GM12878 (cell line): ENCODE measurements around the gene SERPINE2. TPM values are rescaled to one million over a fixed set of nuclear protein-coding genes. Genes with fewer than 3 reads are reported as not detected.

Experiments used
- ATAC-seq: fragments of 200-7000 bp; cut with Tn5 transposase; 3 replicates; pipeline ENCODE4 v1.9.1; 2020; ENCODE audit warnings: mild to moderate bottlenecking, moderate library complexity
- BruUV-seq: library from RNA; stranded (reverse); fragments of 400-500 nt; replicated peaks from 2 replicates; lab custom pipeline; 2021; lab: Mats Ljungman, UMichigan
- CTCF ChIA-PET: fragments of 300-600 bp; sonication (Branson Sonifier 250); formaldehyde crosslinking; extraction: SDS; loops from one replicate; lab custom pipeline; 2021; ENCODE audit warnings: inconsistent platforms; lab: Yijun Ruan, JAX
- POLR2A ChIA-PET: fragments of 350-600 bp; formaldehyde crosslinking; extraction: SDS; loops from one replicate; lab custom pipeline; 2021; ENCODE audit warnings: inconsistent platforms; lab: Charles Lee
- RAD21 ChIA-PET: fragments of 300-600 bp; sonication (Branson Sonifier 250); formaldehyde crosslinking; loops from one replicate; lab custom pipeline; 2023; ENCODE audit warnings: antibody characterized with exemption; ENCODE audit not compliant: unreplicated experiment; lab: Charles Lee
- SMC1A ChIA-PET: fragments of 300-600 bp; sonication (Branson Sonifier 250); formaldehyde crosslinking; loops from one replicate; lab custom pipeline; 2023; ENCODE audit not compliant: unreplicated experiment, uncharacterized antibody; lab: Charles Lee
- DNase-seq: peaks from one replicate; pipeline ENCODE4 v3.0.0-alpha.2; 2011; ENCODE audit warnings: low read depth, low spot score
- FAIRE-seq: peaks from 3 replicates; lab custom pipeline; 2011; peaks lifted over from hg19 to GRCh38; lab: Jason Lieb, UNC
- H2AFZ ChIP-seq: 2 replicates; pipeline ENCODE4 v1.6.0; 2011; ENCODE audit warnings: low read depth, low read length, control low read depth; ENCODE audit not compliant: control insufficient read depth
- H3K27ac ChIP-seq: 2 replicates; pipeline ENCODE4 v1.5.1; 2011; ENCODE audit warnings: control low read depth; ENCODE audit not compliant: control insufficient read depth, insufficient read depth
- H3K27me3 ChIP-seq, 2 experiments: replicated peaks in 1 of 2; 2 replicates each; pipeline versions ENCODE4 v1.6.0 to v1.6.1; 2011; ENCODE audit warnings: low read length in 1 of 2; ENCODE audit not compliant: control insufficient read depth in 2 of 2, insufficient read depth in 2 of 2
- H3K36me3 ChIP-seq, 2 experiments: 2 replicates each; pipeline ENCODE4 v1.5.1; 2011; ENCODE audit warnings: low read length in 1 of 2; ENCODE audit not compliant: control insufficient read depth in 2 of 2, insufficient read depth in 2 of 2
- H3K4me1 ChIP-seq: 2 replicates; pipeline ENCODE4 v1.6.1; 2011; ENCODE audit warnings: mild to moderate bottlenecking, low read length, moderate library complexity, mixed read lengths; ENCODE audit not compliant: control insufficient read depth, insufficient read depth
- H3K4me2 ChIP-seq: 2 replicates; pipeline ENCODE4 v1.6.0; 2011; ENCODE audit warnings: control low read depth; ENCODE audit not compliant: control insufficient read depth, insufficient read depth
- H3K4me3 ChIP-seq: fragments of 200-600 bp; sonication (generic); 2 replicates; pipeline ENCODE4 v1.5.1; 2016
- H3K79me2 ChIP-seq: 2 replicates; pipeline ENCODE4 v1.6.0; 2011; ENCODE audit warnings: low read length; ENCODE audit not compliant: control insufficient read depth, insufficient read depth
- H3K9ac ChIP-seq: 2 replicates; pipeline ENCODE4 v1.8.0; 2011; ENCODE audit warnings: low read length, control low read depth, mixed read lengths; ENCODE audit not compliant: control insufficient read depth, insufficient read depth
- H3K9me3 ChIP-seq: replicated peaks from 3 replicates; pipeline ENCODE4 v1.5.1; 2011; ENCODE audit warnings: mild to moderate bottlenecking, low read length; ENCODE audit not compliant: control insufficient read depth, insufficient read depth
- H4K20me1 ChIP-seq: 2 replicates; pipeline ENCODE4 v1.6.0; 2011; ENCODE audit not compliant: control insufficient read depth, insufficient read depth
- CUX1 ChIP-seq: IDR thresholded peaks from 2 replicates; pipeline ENCODE4 v1.6.1; 2012; ENCODE audit warnings: improper control_type of control experiment, low read depth, low read length; ENCODE audit not compliant: insufficient replicate concordance
- IRF3 ChIP-seq: fragments of 450-650 bp; IDR thresholded peaks from 2 replicates; pipeline ENCODE4 v1.6.1; 2014; ENCODE audit warnings: mild to moderate bottlenecking
- JUND ChIP-seq: IDR thresholded peaks from 2 replicates; pipeline ENCODE4 v1.6.1; 2012; ENCODE audit warnings: low read depth, mild to moderate bottlenecking, low read length, improper control_type of control experiment, moderate library complexity
- NKRF ChIP-seq: fragments of 450-650 bp; conservative IDR thresholded peaks from 2 replicates; pipeline ENCODE4 v1.6.1; 2017; ENCODE audit warnings: mild to moderate bottlenecking, moderate library complexity
- TARDBP ChIP-seq: IDR thresholded peaks from 2 replicates; pipeline ENCODE4 v1.6.1; 2016; ENCODE audit warnings: borderline replicate concordance
- WGBS: methylation state at CpG from one replicate; pipeline ENCODE4 v1.1.6; 2016; ENCODE audit warnings: low lambda C conversion rate; ENCODE audit not compliant: insufficient replicate concordance, insufficient coverage; ENCODE audit errors: missing lambda C conversion rate; 5-methylcytosine and 5-hydroxymethylcytosine counted together
- in situ Hi-C: fragments of 300-500 bp; cut with MboI; formaldehyde crosslinking; loops from 9 replicates; pipeline ENCODE4 v1.14.3; 2018; ENCODE audit warnings: mixed read lengths
- intact Hi-C: fragments of 100-400 bp; cut with micrococcal nuclease; formaldehyde crosslinking; loops from one replicate; pipeline ENCODE4 v1.14.2; 2022; ENCODE audit not compliant: unreplicated experiment
- polyA plus RNA-seq, 11 experiments: library from polyadenylated mRNA; depleted of rRNA in 4 of 11; unstranded in 6 of 11; stranded (reverse) in 5 of 11; fragments of >200 nt; fragmentation: Nextera tagmentation in 4 of 11; fragmentation: Illumina TruSeq in 1 of 11; extraction: Ambion mirVana in 4 of 11; extraction: Trizol in 1 of 11; gene quantifications; 1 replicate in 1 of 11; 2 replicates in 10 of 11; pipeline versions ENCODE4 v1.2.1 to v1.2.3, GENCODE V29; 2011 to 2016; ENCODE audit warnings: inconsistent platforms in 2 of 11, missing spikeins in 2 of 11, low read depth in 1 of 11
- total RNA-seq, 4 experiments: library from RNA; depleted of rRNA in 3 of 4; stranded (reverse); fragments of >200 nt in 3 of 4; fragmentation: Illumina TruSeq in 1 of 4; extraction: Trizol in 1 of 4; gene quantifications; 2 replicates each; pipeline versions ENCODE4 v1.2.1 to v1.2.3, GENCODE V29; 2013 to 2021
- TF ChIP-seq, protein P1 (sequence below), 3 experiments: IDR thresholded peaks in 2 of 3; conservative IDR thresholded peaks in 1 of 3; 2 replicates each; pipeline ENCODE4 v1.5.1; 2011; ENCODE audit warnings: low read depth in 3 of 3, low read length in 3 of 3, mild to moderate bottlenecking in 3 of 3, control low read depth in 2 of 3, moderate library complexity in 2 of 3, inconsistent platforms in 1 of 3, mixed read lengths in 1 of 3; ENCODE audit not compliant: control insufficient read depth in 2 of 3, insufficient read depth in 1 of 3; ENCODE audit errors: extremely low read depth in 1 of 3

SERPINE2 gene
- total and polyA plus RNA-seq, 10 of the 15 experiments (the other 5 are each of a cell fraction or from before 2014, with no cell fraction given): 0.18 to 1.7 (median 0.39) TPM

DNA sequence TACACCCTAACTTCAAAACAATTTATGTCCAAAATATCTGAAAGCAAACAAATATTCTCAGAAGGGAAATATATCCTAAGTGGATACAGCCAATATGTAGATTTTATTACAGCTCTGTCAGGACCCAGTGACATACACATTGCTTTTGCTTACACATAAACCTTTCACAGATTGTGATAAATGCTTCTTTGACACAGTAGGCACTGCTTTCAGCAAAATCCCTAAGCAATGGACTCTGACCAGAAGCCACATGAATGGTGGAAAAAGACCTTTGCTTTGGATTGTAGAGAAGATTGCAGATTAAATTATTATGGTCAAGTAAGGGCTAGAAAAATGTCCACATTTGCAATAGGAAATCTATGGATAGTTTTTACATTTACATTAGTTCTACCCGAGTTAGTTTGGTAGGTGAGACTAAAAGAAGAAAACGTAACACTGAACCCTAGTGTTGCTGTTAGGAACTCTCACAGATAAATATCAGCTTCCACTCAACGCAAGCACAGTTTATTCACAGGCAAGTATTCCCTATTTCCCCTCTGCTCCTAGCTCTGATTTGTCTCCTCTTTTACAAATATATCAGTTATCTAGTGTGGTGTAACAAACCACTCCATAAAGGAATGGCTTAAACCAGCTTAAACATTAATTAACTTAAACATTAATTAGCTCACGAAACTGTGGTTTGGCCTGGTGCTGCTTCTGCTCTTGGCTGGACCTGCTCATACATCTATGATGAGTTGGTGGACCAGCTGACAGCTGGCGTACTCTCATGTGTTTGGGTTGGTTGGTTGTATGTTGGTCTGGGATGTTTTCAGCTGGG lies 23.6 kb upstream of the SERPINE2 start:
- Histone ChIP-seq H4K20me1 (no peaks in the 10 kb centered on the region), H3K9me3 (no peaks in the 10 kb centered on the region), H3K36me3 (no peaks in the 10 kb centered on the region), H3K4me2 (no peak overlapping the region), H3K9ac (no peak overlapping the region), H3K27ac (no peak overlapping the region), H3K27me3 (peaks cover 0 to 2% of the 10 kb centered on the region in 2 experiments; a peak in 1 of 4 replicates), H3K4me3 (no peak overlapping the region), H3K79me2 (no peaks in the 10 kb centered on the region), H2AFZ (no peak overlapping the region), H3K4me1 (no peaks in the 10 kb centered on the region)
- ATAC-seq (no peak), DNase-seq (no peak), FAIRE-seq (no peak)
- ChIA-PET SMC1A (interaction anchor here (1.0 to 1.2 kb wide), 2 partner anchors 18 to 69 kb away, joined by 3 to 4 read pairs; no protein-coding TSS in a partner anchor), RAD21 (no interaction called here), POLR2A (interaction anchor here (0.6 kb wide), 1 partner anchor 776 kb away, joined by 3 read pairs; no protein-coding TSS in a partner anchor), CTCF (interaction anchor here (0.6 to 2.3 kb wide), 5 partner anchors 10 to 93 kb away, joined by 3 to 14 read pairs (median 4); no protein-coding TSS in a partner anchor)
- WGBS: 16% methylated on average over 5 of the region's 5 CpGs
- in situ Hi-C loops: no loop called here
- TF ChIP-seq, protein P1, sequence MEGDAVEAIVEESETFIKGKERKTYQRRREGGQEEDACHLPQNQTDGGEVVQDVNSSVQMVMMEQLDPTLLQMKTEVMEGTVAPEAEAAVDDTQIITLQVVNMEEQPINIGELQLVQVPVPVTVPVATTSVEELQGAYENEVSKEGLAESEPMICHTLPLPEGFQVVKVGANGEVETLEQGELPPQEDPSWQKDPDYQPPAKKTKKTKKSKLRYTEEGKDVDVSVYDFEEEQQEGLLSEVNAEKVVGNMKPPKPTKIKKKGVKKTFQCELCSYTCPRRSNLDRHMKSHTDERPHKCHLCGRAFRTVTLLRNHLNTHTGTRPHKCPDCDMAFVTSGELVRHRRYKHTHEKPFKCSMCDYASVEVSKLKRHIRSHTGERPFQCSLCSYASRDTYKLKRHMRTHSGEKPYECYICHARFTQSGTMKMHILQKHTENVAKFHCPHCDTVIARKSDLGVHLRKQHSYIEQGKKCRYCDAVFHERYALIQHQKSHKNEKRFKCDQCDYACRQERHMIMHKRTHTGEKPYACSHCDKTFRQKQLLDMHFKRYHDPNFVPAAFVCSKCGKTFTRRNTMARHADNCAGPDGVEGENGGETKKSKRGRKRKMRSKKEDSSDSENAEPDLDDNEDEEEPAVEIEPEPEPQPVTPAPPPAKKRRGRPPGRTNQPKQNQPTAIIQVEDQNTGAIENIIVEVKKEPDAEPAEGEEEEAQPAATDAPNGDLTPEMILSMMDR (IDR thresholded peaks at IDR 0.05 in 2 of 3, conservative IDR thresholded peaks at IDR 0.05 in 1 of 3; ENCODE audit: control insufficient read depth in 2 of 3, extremely low read depth in 1 of 3, insufficient read depth in 1 of 3, low read depth in 3 of 3, low read length in 3 of 3): 0 out of 6 replicates have a peak, but pooled peaks of 1 of the 3 experiments have one; percentile 0
- TF ChIP-seq JUND (no peak), IRF3 (no peak), CUX1 (no peak), TARDBP (no peak), NKRF (no peak)
- intact Hi-C loops: no loop called here
- no TSS peak for BruUV-seq
